HG03060 (cell line): ENCODE data around the gene HID1.
"Not testable (repeated sequence)": the region's sequence is repeated elsewhere in the genome, so short reads cannot be mapped to it uniquely, and the experiment has no call there.

Experiments used
- ATAC-seq: cut with Tn5 transposase; IDR thresholded peaks from one replicate; pipeline ENCODE4 v1.9.1; 2021; ENCODE audit warnings: low read depth, moderate number of reproducible peaks; ENCODE audit not compliant: unreplicated experiment

The HID1 gene

GRCh38 chr17:74925242-74925641 lies 47.3 kb downstream of the HID1 start:
- ATAC-seq, result no peak

GRCh38 chr17:74924250-74924948 lies 48.2 kb downstream of the HID1 start, which contains the start of gene OTOP2:
Gene OTOP2, plus strand, starts transcription at chr17:74924273. Its CDS starts 360 bp downstream, at chr17:74924633.
- ATAC-seq, result no peak

GRCh38 chr17:74923538-74924249 lies 48.9 kb downstream of the HID1 start:
- ATAC-seq, result no peak

GRCh38 chr17:74922694-74923537 lies 49.6 kb downstream of the HID1 start, which contains the start of gene USH1G:
Gene USH1G, minus strand, starts transcription at chr17:74923255. Its CDS starts 182 bp downstream, at chr17:74923073.
- no peak for ATAC-seq

DNA sequence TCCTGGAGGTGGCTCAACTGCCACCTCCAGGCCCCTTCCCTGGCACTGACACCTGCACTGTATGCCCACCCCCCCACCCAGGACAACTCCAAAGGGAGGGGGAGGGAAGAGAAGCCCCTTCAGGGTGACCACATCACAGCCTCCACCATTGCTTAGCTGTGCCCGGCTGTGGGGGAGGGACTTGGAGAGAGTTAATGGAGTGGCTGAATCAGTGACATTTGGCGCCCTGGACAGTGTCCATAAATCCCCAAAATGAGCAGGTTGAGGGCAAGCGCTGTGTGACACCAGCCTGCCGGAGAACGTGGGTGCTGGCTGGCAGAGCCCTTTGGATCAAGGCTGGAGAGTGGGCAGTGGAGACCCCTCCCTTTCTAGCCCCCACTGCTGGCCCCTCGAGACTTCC lies 50.4 kb downstream of the HID1 start:
- ATAC-seq, result no peak

DNA sequence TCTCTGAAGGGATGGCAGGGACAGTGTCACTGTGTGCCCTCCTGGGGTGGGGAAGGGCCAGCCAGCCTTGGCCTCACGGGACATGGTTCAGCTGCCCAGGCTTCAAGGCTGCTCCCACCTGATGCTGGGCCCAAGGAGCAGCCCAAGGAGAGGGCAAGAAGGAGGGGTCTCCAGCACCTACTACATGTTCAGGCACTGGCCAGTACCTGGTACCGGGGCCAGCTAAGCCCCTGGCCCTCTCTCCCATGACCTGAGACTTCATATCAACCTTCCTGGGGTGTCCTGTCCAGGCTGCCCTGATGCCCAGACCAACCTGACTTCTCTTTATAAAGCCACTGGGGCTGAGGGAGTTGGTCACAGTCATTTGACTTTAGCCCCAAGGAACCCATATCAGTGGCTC lies 50.8 kb downstream of the HID1 start:
- no peak for ATAC-seq

GRCh38 chr17:74921026-74921681 lies 51.4 kb downstream of the HID1 start:
- ATAC-seq, result no peak

- no peak for ATAC-seq
Observed at GRCh38 chr17:74920642-74921025, 51.9 kb downstream of the HID1 start.

- no peak for ATAC-seq
Observed at GRCh38 chr17:74920306-74920620, 52.3 kb downstream of the HID1 start.

GRCh38 chr17:74919440-74920305 lies 52.9 kb downstream of the HID1 start:
- no peak for ATAC-seq

GRCh38 chr17:74918906-74919305 lies 53.7 kb downstream of the HID1 start:
- ATAC-seq, result no peak

DNA sequence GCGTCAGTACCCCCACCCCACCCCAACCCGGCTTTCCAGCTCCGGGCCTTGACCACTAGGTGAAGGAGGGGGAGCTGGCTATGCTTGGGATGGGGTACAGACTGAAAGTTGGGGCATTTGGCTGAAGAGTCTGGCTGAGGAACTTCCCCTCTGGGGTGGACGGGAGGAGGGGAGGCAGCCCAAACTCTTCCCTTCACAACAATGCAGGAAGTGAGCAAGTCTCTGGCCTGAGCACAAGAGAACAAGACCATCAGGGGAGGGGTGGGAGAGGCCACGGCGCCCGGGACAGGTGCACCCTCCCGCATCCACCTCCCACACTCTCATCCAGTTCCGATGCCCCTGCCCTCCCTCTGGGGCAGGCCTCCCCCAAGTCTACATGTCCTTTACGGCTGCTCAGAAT lies 55.1 kb downstream of the HID1 start:
- ATAC-seq, result no peak

DNA sequence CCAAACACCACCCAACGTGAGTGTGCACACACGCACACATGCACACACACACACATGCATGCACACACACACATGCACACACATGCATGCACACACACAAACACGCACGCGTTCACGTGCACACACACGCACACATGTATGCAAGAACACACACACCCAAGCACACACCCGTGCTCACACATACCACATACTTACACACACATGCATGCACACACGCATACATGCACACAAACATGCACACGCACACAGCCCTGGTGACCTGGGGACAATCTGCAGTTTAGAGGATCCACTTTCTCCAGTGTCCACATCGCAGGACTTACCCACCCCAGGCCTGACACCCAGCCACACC lies 55.7 kb downstream of the HID1 start:
- ATAC-seq, result no peak

DNA sequence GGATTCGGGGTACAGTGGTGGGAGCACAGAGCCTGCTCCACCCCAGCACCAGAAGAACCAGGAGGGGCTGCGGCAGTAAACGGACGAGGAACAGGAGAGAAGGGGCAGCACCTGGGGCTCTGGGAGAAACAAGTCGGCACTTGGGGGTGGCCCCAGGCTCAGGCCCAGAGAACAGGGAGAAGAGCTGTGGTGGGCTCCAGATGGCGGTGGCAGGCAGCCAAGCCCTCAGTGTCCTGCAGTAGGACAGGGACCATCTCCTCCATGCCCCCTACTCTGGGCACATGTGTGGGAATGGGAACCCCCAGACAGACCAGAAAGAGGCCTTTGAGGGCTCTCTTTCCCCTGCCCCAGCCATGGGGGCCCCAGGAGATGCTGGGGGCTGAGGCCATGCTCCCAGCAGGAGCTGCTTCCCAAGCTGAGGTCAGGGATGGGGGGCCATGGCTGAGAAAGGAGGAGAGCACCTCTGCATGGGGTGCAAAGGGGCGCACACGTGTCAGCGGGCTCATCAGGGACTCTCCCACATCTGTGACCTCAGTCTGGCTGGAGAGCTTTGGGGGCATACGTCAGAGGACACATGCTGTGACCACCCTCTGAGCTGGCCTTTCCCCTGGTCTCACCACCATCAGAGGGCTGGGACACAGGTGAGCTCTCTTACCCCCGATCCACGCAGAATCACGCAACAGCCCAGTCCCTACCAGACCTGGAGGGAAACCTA lies 56.3 kb downstream of the HID1 start:
- ATAC-seq, result no peak

GRCh38 chr17:74911423-74911822 lies 61.1 kb downstream of the HID1 start:
- ATAC-seq, result not testable (repeated sequence)

- not testable (repeated sequence) for ATAC-seq
Observed at GRCh38 chr17:74909097-74909496, 63.5 kb downstream of the HID1 start.

- ATAC-seq, result no peak
Observed at GRCh38 chr17:74907012-74907411, 65.5 kb downstream of the HID1 start.

GRCh38 chr17:74906214-74906793 lies 66.3 kb downstream of the HID1 start:
- not testable (repeated sequence) for ATAC-seq
